ENCODE results near the gene ADNP. TPM values are rescaled to one million over a fixed set of nuclear protein-coding genes. Genes with fewer than 3 reads are reported as not detected.

Gene ADNP
- total and polyA plus RNA-seq, 2 of the 13 experiments (the other 11 are each of a cell fraction or from before 2014, with no cell fraction given) = 21.0 to 21.5 TPM

GRCh38 chr20:50855498-50856474 lies 75.5 kb downstream of the ADNP start (continued):
- no peak for TF ChIP-seq PREB (CRISPR knock-in tag; IDR thresholded peaks at IDR 0.05)
- TF ChIP-seq CEBPZ (IDR thresholded peaks at IDR 0.05; ENCODE audit: low read length) = no peak
- TF ChIP-seq RNF2 (conservative IDR thresholded peaks at IDR 0.05; ENCODE audit: low read depth) = no peak
- peak; percentile 83 for TF ChIP-seq RARA (CRISPR knock-in tag; IDR thresholded peaks at IDR 0.05)
- TF ChIP-seq HIVEP1 (CRISPR knock-in tag; IDR thresholded peaks at IDR 0.05) = peak; percentile 77; the same call in 1 of the 2 replicates
- no peak for TF ChIP-seq KDM3A (CRISPR knock-in tag; IDR thresholded peaks at IDR 0.05; ENCODE audit: low read depth)
- TF ChIP-seq ZNF841 (CRISPR knock-in tag; IDR thresholded peaks at IDR 0.05; ENCODE audit: borderline replicate concordance) = no peak
- TF ChIP-seq ZNF512B (CRISPR knock-in tag; IDR thresholded peaks at IDR 0.05; ENCODE audit: borderline replicate concordance) = peak; percentile 91; the same call in 1 of the 2 replicates
- no peak for TF ChIP-seq KAT7 (CRISPR knock-in tag; IDR thresholded peaks at IDR 0.05; ENCODE audit: borderline replicate concordance)
- TF ChIP-seq ZBTB38 (CRISPR knock-in tag; IDR thresholded peaks at IDR 0.05) = peak; percentile 21; the same call in 1 of the 2 replicates
- TF ChIP-seq RCOR2 (CRISPR knock-in tag; IDR thresholded peaks at IDR 0.05) = peak; percentile 63; the same call in 1 of the 2 replicates
- TF ChIP-seq ZNF687 (CRISPR knock-in tag; IDR thresholded peaks at IDR 0.05) = peak; percentile 64
- TF ChIP-seq ZNF124 (CRISPR knock-in tag; IDR thresholded peaks at IDR 0.05) = no peak
- TF ChIP-seq THAP7 (CRISPR knock-in tag; IDR thresholded peaks at IDR 0.05) = no peak
- peak; percentile 29 for TF ChIP-seq TBL1XR1 (IDR thresholded peaks at IDR 0.05; ENCODE audit: borderline replicate concordance, low read length, partially characterized antibody)
- peak; percentile 87 for TF ChIP-seq PITX1 (CRISPR knock-in tag; IDR thresholded peaks at IDR 0.05)

Data from HepG2 (cell line).